ENCODE results near the gene KRT1.
"Not testable (repeated sequence)": the region's sequence is repeated elsewhere in the genome, so short reads cannot be mapped to it uniquely, and the experiment has no call there.

The KRT1 gene

DNA sequence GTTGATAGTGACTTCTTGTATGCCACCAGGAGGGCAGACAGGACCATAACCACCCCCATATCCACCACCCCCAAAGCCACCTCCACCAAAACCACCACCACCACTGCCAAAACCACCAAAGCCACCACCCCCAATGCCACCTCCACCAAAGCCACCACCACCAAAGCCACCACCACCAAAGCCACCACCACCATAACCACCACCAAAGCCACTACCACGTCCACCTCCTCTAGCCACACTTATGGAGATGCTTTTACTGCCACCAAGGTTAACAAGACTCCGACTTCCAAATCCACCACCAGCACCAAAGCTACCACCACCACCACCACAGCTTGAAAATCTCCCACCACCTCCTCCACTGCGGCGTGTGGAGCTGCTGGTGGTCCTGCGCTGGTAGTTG, 332 bp downstream of the KRT1 start:
- no peak for DNase-seq

DNA sequence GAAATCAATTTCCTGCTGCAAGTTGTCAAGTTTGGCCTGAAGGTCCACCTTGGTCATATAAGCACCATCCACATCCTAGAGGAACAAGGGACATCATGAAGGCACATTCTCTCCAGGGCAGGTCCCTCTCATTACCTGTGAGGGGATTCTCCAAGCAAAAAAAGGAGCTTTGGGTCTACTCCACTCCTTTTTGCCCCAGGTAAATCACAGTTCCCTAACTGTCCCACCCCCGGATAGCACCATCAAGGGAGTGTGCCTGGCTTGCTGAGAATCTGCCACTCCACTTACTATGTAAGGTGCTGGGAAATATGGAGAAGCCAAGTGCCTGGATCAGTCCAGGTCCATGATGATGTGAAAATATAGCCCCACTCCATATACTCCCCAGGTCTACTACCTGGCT, 2.5 kb downstream of the KRT1 start:
- no peak for DNase-seq

DNA sequence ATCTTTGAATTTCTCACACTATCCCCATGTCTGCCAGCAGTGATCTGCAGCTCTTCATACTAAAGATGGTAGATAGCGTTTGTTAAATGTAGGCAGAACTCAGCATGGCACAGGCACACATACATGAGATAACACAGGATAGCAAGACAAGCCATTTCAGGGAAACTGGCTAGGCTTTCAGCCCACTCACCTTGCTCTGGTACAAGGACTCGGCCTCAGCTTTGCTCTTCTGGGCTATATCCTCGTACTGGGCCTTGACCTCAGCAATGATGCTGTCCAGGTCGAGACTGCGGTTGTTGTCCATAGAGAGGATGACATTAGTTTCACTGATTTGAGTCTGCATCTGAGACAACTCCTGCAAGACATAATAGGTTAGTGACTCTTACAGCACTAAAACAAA, 3.1 kb downstream of the KRT1 start:
- DNase-seq: no peak

DNA sequence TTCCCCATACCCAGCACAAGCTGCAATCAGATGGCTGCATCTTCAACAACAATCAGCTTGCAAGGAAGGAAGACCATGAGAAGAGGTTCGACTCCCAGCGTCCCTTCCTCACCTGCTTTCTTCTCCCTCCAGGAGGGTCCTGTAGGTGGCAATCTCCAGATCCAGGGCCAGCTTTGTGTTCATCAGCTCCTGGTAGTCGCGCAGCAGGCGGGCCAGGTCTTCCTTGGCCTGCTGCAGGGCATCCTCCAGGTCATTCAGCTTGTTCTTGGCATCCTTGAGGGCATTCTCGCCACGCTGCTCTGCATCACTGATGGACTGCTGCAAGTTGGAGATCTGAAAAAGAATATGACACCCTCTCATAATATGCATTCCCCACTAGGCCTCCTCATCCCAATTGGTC, 4.0 kb downstream of the KRT1 start:
- no peak for DNase-seq

DNA sequence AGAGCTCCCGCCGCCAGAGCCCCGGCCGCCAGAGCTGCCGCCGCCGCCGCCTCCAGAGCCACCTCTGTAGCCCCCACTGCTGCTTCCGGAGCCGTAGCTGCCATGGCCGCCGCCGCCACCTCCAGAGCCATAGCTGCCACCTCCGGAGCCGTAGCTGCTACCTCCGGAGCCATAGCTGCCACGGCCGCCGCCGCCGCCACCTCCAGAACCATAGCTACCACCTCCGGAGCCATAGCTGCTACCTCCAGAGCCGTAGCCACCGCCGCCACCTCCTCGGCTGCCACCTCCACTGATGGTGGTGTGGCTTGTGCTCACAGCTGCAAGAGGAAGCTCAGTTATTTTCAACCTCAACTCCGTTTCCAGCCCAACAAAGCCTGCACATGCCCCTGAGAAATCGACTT, 4.9 kb downstream of the KRT1 start:
- no peak for DNase-seq

DNA sequence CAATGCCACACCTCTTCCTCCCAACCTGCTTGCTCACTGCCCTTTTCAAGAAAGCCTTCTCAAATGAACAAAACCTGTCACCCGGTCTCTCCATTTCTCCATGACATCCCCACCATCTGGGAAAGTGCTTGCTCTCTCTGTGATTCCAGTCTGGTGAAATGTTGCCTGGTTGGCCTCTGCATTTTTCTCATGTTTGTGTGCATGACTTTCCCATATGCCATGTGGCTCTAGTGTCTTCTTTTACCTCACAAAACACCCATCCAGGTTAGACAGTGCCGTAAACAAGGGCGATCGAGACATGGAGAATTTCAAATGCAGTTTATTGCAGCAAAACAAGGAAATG, 5.8 kb downstream of the KRT1 start:
- no peak for DNase-seq

DNA sequence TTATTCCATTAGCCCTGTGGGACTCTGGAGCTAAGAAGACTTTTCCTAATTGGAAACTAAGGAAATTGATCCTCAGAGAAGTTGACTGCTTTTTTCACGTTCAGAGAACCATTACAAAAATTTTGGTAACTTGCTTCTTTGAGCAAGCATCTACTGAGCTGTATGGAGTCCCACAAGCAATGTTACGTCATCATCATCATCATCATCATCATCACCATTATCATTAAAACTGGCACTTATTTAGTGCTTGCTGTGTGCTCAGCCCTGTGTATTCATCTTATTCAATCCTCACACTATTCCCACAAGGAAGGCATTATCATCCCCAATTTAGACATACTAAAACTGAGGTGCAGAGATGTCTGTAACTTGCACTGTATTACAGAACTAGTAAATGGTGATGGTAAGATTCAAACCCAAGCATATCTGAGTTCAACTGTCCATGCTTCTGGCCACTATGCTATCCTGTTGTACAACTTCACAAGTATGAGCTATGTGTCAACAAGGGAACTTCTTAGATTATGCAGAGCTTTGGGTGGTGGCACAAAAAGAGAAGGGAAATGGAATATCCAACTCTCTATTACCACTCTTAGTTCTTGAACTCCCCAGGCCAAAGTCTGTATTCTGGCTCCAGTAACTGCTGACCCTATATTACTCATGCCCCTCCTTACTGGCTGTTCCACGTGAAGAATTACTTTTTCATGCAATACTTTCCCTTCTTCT, 6.3 kb downstream of the KRT1 start:
- no peak for DNase-seq

DNA sequence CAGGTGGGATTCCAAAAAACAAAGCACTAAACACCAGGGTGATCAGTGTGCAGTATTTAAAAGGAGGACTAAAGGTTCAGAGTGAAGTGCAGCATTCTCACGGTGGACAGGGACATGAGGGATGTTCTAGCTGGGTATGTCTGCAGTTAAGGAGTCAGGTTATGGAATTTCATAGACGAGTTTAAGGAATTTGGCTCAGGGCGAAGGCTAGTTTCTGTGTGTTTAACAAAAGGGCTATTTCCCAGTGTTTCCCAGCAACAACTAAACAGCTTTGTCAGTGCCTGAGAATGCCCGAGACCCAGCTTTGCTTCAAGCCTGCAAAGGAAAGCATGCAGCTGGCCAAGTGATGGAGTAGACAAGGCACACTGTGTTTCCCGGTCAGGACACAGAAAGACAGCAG, 7.0 kb downstream of the KRT1 start:
- DNase-seq: no peak

DNA sequence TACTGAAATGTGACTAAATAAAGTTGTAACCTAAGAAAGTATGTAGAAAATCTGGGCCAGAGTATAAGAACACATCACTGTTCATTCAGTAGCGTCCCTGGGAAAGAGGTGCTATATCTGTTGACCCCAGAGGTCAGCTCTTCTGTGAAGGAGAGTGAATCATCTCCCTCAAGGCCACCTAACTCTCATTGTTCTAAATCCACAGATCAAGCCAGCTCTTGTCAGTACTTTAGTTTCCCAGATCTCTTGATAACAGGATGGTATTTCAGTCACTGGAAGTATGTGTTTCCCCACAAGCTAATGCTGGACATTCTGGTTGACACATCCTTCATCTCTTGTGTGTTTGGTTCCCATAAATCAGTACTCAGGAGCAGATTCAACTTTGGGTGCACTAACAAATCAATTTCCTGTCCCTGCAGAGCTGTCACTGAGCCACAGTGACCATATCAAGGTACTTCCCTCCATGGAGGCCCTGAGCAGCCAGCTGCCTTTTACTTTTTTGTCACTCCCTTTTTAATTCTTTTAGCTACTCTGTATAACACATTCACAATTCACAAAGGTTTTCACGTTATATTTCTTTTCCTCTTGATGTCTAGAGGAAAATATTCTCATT, 7.8 kb downstream of the KRT1 start:
- DNase-seq: no peak

DNA sequence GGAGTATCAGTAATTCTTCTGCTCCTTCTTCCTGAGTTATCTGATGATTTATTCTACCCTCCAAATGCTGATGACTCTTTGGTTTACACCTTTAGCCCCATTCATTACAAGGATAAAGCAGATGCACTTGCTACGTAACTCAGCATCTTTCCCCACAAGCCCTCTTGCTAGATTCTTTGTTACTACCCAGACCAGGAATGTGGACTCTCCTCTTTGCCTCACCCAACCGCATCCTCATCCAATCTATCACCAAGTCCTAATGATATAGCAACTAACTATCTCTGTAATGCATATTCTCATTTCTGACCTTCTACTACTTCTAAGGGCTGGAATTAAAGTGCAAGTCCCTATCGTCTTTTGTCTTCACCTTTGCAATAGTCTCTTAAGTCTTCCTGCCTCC, 9.2 kb downstream of the KRT1 start:
- DNase-seq: no peak

DNA sequence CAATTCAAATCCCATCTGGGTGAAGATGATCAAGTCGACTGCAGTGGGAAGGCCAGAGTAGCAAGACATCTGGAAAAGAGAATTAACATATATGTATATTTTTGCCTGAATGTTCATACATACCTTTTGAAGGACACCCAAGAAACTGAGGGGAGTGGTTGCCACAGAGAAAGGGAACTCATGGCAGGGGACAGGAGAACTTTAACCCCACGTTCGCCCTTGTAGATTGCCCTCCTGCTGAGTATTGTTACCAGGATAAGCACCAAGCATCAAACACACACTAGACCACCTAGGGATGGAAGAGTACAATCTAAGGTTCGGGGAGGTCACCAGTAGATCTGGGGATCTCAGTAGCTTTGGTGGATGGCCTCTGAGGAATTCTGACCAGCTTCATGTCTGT, 9.7 kb downstream of the KRT1 start:
- DNase-seq: no peak

DNA sequence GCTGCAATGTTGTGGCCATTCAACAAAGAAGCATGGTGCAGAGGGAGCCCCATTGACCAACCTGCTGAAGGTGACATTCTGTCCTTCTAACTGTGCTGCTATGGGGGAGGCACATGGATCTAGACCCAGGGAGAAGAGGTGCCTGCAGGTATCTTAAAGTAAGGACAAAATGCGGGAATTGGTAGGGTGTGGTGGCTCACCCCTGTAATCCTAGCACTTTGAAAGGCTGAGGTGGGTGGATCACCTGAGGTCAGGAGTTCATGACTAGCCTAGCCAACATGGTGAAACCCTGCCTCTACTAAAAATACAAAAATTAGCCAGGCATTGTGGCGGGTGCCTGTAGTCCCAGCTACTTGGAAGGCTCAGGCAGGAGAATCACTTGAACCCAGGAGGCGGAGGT, 10.3 kb downstream of the KRT1 start:
- not testable (repeated sequence) for DNase-seq

DNA sequence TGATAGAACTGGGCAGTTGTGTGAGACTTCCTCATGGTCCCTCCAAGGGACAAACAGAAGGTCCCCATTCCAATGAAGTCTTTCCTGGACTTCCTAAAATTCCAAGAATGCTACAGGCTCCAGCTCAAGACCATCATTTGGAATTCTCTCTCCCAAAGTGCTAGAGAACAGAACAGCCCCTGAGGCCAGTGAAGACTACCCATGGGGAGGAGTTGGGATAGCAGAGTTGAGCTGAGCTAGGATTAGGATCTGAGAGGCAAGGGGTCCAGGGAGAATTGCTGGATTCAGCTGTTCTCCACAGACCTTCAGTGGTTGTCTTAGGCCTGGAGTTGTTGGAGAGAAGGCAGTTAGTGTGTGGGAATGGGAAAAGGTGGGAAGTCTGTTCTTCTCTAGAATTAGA, 10.8 kb downstream of the KRT1 start:
- DNase-seq: no peak

DNA sequence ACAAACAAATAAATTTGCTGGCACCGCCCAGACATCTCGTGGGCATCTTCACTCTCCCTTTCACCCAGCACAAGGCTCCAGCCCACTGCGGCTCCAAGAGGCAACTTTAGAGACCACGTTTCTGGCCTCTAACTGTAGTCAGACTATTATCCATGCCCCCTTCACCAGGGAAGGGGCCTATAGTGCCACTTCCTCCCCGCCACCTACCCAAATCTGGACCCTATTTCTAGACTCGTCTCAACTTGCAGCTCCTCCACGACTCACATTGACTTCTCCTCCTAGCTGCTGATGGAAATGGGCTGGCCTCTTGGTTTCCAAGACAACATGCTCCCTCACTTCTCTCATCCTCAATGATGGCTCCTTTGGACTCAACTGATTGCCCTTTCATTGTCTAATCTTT, 12.3 kb downstream of the KRT1 start:
- DNase-seq: no peak

DNA sequence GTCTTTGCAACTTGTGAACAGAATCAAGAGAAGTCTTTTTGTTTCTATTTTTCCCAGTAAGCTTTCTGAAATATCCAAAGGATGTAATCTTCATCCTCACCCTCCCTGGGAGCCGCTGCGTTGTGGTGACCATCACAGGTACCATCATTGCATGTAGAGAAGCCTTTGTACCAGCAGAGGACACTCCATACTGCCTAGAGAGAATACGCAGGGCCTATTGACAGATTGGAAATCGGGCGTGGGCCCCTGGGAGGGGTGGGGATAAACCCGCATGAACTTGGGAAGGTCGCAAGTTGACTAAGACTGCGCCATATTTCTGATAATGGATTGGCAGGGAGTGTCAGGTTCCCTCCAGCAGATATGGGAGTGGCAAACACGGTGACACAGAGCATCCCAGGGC, 12.7 kb downstream of the KRT1 start:
- DNase-seq: no peak

DNA sequence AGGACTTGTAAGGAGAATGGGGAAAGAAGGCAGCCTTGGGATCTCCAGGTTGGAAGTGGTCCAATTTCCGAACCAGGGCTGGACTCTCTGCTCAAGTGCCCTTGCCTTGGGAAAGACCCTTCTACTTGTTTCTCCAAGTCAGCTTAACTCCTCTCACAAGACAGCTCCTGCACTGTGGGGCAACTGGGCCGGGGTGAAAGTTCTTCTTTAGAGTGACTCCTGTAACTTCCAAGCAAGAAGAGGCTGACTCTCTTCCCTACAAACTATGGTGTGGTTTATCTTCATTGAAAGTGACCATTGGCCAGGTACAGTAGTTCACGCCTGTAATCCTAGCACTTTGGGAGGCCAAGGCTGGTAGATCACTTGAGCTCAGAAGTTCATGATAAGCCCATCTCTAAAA, 13.7 kb downstream of the KRT1 start:
- no peak for DNase-seq

DNA sequence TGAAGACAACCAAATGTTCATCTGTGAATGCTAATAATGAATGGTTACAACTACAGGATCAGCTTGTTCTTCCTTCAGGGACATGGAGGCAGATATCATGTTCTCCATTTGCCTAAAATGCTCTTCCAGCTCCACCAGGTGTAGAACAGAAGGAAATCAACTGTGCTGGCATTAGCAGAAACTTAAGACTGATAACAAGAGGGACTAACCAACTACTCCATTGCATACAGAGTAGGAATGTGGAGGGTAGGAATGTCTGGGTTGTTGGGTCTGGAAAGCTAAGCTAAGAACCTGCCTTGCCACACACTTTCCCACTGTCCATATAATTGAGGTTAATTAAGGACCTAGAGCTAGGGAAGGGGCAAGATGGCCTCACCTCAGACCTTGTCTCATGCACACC, 16.8 kb downstream of the KRT1 start:
- DNase-seq: no peak

DNA sequence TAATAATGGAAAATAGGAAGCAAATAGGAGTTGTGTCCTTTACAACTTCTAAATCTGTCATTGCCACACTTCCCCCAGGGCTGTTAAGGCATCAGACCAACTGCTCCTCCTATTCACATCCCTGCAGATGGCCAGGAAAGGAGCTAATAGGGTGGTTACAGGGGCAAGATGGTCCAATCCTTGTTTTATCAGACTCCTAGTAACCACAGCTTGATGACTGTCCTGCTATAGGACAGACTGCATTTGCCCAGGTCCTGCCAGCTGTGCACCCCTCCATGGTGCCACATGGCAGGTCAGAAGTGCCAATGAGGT, 17.3 kb downstream of the KRT1 start:
- no peak for DNase-seq

DNA sequence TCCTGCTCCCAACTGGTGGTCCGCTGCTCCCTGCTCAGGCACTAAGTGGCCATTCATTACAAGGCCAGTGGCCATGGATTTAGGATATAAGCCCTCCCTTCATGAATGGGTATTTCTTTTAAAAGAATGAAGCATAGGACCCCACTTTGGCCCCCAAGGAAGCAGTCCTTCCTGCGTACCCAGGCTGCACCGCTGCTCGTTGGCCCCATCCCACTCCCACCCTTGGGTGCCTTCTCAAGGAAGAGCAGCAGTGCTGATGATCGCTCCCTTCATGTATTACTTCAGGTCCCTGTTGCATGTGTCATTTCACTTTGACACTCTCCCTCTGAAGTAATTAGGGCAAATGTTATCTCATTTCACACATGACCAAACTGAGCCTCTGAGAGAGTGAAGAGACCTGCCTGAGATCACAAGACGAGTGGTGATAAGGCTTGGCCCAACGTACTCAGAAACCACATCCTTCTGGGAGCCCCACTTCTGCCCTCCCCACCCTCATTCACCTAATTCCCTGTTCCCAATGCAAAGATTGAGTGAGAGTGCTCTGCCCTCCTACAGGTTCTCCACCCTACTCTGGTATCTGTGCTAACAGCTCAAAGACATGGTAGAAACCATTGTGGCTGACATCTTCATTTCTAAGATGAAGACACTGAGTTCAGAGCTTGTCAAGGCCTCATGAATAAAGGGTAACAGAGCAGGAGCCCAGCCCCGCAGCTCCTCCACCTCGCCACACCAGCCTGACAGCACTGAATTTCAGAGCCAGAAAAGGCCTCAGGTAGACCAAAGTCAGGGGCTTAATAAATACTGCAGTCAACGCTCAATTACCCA, 17.9 kb downstream of the KRT1 start:
- DNase-seq: no peak

DNA sequence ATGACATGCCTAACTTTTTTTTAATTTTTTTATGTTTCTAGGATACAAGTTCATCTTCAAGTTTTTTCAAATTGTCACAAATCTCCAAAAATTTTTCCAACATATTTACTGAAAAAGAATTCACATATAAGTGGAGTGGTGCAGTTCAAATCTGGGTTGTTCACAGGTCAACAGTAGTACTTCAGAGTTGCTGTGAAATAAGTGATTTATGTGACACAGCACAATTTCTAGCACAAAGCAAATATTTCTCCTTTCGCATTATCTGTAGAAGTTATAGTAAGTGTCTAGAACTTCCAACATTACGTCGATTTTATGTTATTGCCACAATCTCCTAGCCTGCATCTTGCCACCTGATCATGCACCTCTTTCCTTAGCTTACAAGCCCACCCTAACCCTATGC, 18.5 kb downstream of the KRT1 start:
- no peak for DNase-seq

DNA sequence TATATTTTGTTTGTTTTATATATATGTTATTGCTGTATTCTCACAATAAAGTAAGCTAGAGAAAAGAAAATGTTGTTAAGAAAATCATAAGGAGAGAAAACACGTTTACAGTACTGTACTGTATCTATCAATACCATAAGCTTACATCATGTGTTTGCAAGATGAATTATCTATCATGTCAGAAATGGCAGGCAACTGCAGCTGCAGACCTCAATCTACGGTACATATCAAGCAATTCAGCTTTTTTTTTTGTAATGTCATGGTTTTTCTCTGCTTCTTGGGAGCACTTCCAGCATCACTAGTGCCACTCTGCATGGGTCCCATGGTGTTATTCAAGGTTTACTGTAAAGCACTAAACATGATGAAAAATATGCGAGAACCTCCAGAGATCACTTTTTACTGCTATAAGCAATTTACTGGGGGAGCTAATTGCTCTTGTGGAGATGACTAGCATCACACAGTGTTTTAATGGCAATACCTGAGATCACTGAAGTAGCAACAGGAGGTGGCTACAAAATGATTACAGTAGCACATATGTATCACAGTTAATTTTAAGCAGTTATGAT, 19.2 kb downstream of the KRT1 start:
- no peak for DNase-seq

DNA sequence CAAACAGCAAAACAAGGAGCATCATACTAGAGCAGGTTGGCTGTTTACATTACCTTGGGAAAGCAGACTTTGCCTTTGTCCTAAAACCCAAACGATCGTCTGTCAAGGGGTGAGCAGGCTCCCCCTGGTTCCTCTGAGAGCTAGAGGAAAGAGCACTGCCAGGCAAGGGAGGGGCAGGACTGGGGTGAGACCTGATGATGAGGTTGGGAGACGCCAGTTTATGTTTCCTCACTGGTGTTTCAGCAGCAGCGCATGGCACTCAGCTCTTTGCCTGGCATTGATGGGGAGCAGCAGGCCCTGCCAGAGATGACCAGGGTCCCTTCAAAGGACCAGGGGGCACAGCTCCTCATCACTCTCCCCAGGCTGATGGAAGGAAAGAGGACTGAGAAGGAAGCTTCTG, 20.3 kb downstream of the KRT1 start:
- no peak for DNase-seq

DNA sequence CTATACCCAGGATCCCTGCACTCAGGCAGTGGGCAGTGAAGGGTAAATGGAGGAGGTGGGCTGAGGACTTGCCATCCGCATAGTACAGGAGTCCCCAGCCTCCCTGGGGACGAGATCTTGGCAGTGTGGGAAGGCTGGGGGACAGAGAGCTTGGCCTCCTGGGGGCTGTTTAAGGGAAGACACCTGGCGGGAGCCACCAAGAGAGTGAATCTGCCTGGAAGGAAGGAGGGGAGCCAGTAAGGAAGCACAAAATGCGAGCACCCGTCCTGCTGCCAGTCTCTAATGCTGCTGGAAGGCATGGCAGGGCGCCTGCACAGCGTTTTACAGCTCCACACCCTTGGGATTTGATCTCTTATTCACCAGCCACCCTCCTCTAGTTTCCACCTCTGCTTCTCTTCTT, 20.8 kb downstream of the KRT1 start:
- DNase-seq: no peak

DNA sequence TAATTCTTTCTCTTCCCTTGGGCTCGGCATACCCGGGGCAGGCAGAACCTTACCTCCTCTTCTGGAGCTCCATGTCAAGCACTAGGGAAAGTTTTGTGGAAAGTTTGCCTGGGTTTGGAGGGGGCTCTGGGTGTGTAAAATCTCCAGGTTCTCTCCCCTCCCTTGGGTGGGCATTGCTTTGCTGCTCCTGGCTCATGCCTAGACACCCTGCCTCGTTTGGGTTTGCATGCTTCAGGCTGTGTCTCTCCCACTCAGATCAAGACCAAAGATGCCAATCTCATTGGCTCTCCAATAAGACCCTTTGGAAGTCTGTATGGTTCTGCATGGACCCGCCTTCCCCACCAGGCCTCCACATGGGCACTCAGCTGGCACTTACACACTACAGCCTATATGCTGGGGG, 22.0 kb downstream of the KRT1 start:
- no peak for DNase-seq
